Ecto neural progenitor cell (in vitro differentiated cells): ENCODE results near the gene TOMM6.
"Not testable (repeated sequence)": the region's sequence is repeated elsewhere in the genome, so short reads cannot be mapped to it uniquely, and the experiment has no call there.

Source experiments
- DNase-seq: peaks from one replicate; pipeline ENCODE4 v3.0.0-alpha.2; 2018; ENCODE audit warnings: low spot score

TOMM6 gene

GRCh38 chr6:41763470-41763869, 24.0 kb upstream of the TOMM6 start:
- DNase-seq = no peak

- not testable (repeated sequence) for DNase-seq
Observed at GRCh38 chr6:41766043-41766664, 21.3 kb upstream of the TOMM6 start.

- DNase-seq = no peak
Observed at GRCh38 chr6:41767112-41767833, 20.2 kb upstream of the TOMM6 start.

- no peak for DNase-seq
Observed at GRCh38 chr6:41768545-41769308, 18.8 kb upstream of the TOMM6 start.

GRCh38 chr6:41769376-41769775, 18.1 kb upstream of the TOMM6 start:
- no peak for DNase-seq

GRCh38 chr6:41770381-41771057, 17.0 kb upstream of the TOMM6 start:
- no peak for DNase-seq

- no peak for DNase-seq
Observed at GRCh38 chr6:41771058-41771983, 16.2 kb upstream of the TOMM6 start.

GRCh38 chr6:41774841-41775240, 12.7 kb upstream of the TOMM6 start:
- no peak for DNase-seq

GRCh38 chr6:41775293-41775882, 12.1 kb upstream of the TOMM6 start:
- DNase-seq = no peak

GRCh38 chr6:41777551-41778285, 9.8 kb upstream of the TOMM6 start:
- DNase-seq = no peak

GRCh38 chr6:41778895-41779294, 8.6 kb upstream of the TOMM6 start:
- no peak for DNase-seq

GRCh38 chr6:41779336-41779735, 8.2 kb upstream of the TOMM6 start:
- DNase-seq = no peak

GRCh38 chr6:41779788-41780550, 7.5 kb upstream of the TOMM6 start, which contains the start of gene FRS3:
Gene FRS3, minus strand, starts transcription at chr6:41779900. Its CDS starts 2,913 bp downstream, at chr6:41776987.
- peak; percentile 100 for DNase-seq

GRCh38 chr6:41780551-41781365, 6.7 kb upstream of the TOMM6 start, which contains the start of gene PRICKLE4:
Gene PRICKLE4, plus strand, starts transcription at chr6:41780782. Its CDS starts 2,692 bp downstream, at chr6:41783474.
- peak; percentile 72 for DNase-seq

- DNase-seq = no peak
Observed at GRCh38 chr6:41781366-41781730, 6.1 kb upstream of the TOMM6 start.

- no peak for DNase-seq
Observed at GRCh38 chr6:41783106-41783780, 4.3 kb upstream of the TOMM6 start.

GRCh38 chr6:41784581-41785171, 2.8 kb upstream of the TOMM6 start:
- no peak for DNase-seq
